Stimulated activated CD8-positive, alpha-beta memory T cell treated with anti-CD3 and anti-CD28 coated beads, Interleukin-4, amount 100 ng/mL, for 4 hours (primary cell): Measurements from ENCODE around the gene BCL11B.

Experiments
- DNase-seq, 2 donors: peaks; one replicate each; pipeline ENCODE4 v3.0.0-alpha.2; 2020; ENCODE audit warnings: low read depth in 2 of 2, low spot score in 1 of 2

Gene BCL11B

DNA sequence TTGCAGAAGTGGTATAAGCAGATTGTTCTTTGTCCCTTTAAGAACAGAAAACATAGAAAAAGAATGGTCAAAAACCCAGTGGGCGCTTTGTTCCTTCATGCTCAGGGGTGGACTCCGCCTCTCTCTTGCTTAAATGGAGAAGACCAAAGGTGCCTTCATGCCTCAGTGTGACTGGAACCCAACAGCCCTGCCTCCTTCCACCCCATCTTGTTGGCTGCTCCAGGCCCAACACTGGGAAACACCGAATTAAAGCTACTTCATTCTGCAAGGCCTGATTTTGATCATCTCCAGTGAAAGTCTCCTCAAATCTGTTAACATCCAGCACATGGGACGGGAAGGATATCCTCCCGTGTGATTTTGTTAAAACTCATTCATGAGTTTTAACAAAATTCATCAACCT is 103.7 kb downstream of the BCL11B start:
- DNase-seq: no peak

DNA sequence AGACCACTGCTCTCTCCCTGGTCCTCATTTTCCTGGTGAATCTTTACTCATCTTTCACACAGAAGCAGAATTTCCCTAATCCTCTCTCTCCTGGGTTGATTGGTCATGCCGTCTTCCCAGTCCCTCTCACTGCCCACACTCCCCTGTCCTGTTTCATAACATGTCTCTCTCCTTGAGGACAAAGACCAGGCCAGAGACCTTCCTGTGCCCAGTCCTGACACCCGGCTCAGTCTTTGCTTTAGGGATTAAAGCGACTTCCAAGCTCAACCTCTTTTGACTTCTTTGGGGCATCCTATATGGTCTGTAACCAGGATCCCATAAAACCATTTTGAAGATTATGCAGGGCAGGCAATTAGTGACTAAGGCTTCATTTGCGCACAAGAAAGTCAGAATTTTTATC is 105.5 kb downstream of the BCL11B start:
- no peak for DNase-seq

DNA sequence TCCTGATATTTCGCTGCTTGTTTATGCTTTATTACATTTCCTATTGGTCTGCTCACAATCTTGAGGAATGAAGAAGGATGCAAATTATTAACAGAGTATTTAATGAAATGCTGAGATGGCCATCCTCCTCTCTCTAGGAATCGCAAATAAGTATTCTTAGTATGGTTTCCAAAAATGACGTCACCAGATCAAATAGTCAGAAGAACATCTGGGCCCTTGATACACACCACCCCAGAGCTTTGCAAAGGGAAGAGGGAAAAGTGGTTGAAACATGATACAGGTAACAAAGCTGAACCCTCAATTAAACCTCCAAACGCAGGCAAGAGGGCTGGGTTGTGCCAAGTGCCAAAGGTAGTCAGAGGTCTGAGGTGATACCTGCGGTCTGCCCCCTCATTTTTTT is 107.3 kb downstream of the BCL11B start:
- DNase-seq: no peak

DNA sequence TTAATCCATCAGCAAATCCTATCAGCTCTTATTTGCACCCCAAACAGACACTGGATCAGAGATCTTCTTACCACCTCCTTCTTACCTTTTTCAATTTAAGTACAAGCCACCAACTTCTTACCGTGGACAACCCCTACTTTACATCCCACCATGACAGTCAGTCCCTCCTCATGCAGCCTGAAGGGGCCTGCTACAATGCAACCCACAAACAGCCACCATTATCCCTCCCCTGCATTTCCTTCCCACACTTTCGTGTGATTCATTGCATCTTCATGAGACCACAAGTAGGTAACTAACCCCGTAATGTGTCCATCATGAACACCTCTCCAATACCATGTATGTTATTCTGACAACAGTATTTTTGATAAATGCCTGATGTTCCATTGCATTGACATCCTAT is 108.6 kb downstream of the BCL11B start:
- DNase-seq: no peak

DNA sequence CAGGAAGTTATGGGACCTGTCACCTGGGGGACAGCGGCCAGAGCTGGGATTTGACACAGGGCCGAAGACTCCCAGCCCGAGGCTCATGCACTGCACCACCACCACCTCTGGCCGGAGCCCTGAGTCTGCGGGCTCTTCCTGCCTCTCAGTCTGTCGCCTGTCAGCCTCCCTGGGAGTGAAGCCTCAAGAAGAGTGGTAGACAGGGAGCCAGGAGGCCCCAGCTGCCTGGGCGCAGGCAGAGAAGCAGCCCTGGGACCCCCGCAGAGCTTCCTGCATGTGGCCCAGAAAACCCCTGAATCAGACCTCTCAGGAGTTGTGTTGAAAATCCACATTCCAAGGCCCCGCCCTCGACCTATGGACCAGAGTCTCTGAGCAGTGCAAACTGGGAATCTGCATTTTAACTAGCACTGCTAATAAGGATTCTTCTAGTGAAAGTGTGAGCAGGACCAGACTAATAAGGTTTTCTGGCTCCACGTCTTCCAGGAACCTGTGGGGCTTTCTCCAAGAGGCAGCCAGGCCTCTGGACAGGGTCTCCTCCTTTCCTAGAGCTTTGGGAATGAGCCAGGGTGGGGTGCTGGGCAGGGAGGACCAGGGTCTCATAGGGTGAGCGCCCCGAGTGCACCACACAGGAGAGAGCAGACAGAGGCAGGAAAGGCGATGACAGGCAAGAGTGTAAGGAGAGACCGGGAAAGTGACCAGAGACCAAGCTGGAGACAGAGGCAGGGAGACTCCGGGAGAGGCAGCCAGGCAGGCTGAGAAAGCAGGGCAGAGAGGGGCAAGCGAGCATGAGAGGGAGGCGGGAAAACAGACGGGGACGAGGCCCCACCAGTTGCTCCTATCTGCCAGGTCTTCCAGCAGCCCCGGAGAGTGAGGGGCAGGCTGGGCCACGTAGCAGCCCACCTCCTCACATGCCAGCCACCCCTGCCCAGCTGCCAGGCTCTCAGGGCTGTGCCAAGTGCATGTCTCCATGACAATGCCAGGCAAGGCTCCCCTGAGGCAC is 112.4 kb downstream of the BCL11B start:
- DNase-seq: no peak

DNA sequence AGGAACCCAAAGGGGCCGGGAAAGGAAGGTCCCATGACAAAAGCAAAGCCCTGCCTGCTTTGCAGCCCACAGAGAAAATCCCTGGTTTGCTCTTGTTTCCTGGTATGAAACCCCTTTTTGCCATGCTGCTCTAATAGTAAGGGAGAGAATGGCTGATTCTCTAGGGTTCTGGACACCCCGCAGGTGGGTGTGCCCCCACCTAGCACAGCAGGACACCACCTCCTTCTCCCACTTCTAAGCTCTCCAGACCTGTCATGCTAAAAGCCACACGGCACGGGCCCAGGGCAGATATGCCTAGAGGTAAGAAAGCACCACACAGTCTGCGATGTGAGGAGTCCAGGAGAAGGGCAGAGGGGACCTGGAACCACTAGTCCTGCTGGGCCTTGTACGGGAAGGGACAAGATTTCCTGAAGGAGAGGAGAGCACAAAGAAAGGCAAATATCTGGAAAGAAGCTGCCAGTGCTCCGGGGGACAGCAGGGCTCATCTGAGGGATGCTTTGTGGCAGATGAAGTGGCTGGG is 113.3 kb downstream of the BCL11B start:
- DNase-seq: no peak

- DNase-seq: no peak
These were observed 113.8 kb downstream of the BCL11B start for GRCh38 chr14:99158150-99158549.

- DNase-seq: no peak
These were observed 114.3 kb downstream of the BCL11B start for GRCh38 chr14:99157676-99158075.

- no peak for DNase-seq
These were observed 114.8 kb downstream of the BCL11B start for GRCh38 chr14:99157246-99157645.

GRCh38 chr14:99156814-99157213 is 115.2 kb downstream of the BCL11B start:
- DNase-seq: no peak

GRCh38 chr14:99156090-99156425 is 115.9 kb downstream of the BCL11B start:
- DNase-seq: no peak

DNA sequence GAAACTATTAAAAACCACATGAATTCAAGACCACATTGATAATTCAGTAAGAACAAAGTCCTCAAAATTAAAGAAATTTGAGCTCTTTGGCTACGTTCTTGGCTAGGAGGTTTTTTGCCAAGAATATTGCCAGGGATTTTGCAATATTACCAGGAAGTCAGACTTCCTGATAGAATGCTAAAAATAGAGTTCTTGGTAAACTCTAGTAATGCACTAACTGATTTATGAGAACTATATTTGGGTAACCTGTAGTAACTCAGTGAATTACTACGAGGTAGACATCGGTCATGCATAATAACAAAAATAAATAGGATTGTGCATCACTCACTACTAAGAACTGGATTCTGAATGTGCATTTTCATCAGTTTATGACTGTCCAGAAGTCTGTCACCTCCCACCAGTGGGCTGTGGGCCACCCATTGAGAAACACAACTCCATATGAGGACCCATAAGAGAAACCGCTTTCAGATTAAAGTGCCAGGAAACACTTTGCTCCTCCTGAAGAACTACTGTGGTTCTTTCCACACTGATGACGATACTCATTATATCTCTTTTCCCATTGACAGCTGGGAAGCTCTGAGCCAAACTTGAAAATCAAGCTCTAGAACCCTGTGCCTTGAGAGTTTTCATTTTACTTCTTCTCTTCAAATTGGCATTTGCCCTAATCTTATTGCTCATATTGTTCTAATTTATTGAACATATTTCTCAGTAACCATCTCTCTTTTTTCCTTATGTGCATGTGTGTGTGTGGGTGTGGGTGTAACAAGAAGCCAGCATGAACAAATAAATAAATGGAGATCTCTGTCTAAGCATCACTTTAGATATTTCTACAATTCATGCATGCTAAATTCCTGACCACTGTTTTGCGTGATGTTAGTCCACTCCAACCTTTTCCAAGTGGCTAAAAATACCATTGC is 116.6 kb downstream of the BCL11B start:
- DNase-seq: no peak

DNA sequence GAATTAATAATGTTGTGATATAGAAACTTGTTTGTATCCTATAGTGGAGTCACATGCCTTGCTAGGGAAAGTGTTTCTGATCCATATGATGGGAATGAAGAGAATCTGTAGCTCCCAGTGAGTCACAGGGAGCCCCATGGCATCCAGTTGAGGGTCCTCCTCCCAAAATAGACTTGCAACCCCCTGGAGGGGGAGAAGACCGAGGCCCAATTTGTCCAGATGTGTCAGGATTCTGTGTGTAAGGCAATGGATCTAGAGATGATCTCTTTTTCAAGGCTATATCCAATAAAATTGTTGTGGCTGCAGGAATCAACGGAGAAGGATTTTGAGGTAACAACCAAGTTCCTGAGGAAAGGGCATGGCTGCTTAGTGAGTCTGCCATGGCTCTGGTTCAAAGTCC is 121.8 kb downstream of the BCL11B start:
- DNase-seq: no peak

DNA sequence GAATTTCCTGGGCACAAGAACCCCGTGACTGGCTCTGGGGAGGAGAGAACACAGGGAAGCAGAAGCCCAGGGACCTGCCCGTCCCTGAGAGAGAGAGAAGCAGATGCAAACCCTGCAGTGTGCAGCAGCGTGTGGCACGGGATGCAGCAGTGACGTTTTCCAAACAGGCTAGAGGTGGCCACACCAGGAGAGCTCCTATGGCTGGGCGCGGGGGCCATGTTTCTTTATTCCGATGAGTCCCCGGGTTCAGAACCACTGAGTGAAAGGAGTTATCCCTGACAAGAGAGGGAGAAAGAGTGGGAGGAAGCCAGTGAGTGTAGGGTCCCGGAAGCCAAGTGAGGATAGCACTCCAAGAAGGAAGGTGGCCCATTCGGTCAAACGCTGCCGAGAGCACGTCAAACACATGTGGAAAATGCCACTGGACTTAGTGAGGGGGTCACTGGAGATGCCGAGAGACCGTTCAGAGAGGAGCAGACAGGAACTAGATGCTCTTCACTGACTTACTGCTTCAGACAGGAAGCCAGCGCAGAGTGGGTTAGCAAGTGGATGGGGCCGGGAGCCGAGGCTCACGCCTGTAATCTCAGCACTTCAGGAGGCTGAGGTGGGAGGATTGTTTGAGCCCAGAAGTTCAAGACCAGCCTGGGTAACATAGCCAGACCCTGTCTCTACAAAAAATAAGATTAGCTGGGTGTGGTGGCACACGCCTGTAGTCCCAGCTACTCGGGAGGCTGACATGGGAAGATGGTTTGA is 123.0 kb downstream of the BCL11B start:
- DNase-seq: no peak

GRCh38 chr14:99148131-99148530 is 123.9 kb downstream of the BCL11B start:
- no peak for DNase-seq

GRCh38 chr14:99147366-99147740 is 124.6 kb downstream of the BCL11B start:
- no peak for DNase-seq

DNA sequence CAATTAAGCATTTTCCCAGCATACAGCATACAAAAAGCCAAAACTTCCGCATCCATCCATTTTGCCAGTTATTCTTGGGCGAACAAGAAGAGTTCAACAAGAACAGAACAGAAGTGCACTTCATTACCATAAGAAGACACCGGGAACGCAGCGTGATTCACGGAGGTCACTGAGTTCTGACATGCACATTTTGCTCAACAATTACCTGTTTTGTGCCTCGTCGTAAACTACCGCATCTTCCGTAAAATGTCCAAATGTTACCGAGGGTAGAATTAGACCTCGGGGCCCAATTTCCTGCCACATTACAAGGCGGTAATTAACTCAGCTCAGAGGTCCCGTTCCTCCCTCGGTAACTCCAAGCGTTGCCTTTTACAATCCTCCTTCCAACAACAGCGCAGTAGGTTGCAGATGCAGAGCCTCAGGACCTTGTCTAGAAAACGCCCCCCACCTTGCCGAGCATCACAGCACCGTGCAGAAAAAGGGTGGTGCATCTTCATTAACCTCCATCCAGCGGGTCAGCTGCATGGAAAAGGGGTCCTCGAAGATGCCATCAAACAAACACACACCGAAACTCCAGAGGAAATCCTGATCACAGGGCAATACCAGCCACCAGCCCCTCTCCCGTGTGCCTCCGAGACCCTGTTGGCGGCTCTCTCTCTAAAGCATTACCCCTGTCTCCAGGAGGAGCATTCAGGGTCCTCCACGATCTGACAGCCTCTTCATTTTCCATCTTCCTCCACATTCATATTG is 125.2 kb downstream of the BCL11B start:
- DNase-seq: no peak

GRCh38 chr14:99145307-99145706 is 126.7 kb downstream of the BCL11B start:
- DNase-seq: no peak

DNA sequence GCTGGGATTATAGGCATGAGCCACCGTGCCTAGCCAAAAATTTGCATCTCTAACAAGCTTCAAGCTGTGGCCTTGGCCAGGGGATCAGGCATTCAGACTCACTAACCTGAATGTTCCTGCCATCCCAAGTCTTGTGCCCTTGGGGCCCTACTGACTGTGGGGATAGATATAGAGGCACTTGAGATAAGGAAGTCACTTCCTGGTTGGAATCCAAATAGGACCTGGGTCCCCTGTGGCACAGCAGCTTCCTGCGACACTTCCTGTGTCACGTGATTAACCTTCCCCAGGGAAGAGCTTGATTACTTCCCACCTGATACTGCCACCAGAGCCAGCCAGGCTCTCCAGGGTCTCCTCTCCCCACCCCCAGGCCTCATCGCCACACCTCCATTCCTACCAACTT is 128.2 kb downstream of the BCL11B start:
- DNase-seq: no peak

GRCh38 chr14:99143126-99143525 is 128.9 kb downstream of the BCL11B start:
- DNase-seq: no peak
